ENCODE data around the gene SLK.

The SLK gene

GRCh38 chr10:103958996-103959395, 7.9 kb upstream of the SLK start:
- no peaks in the 10 kb centered on the region for H3K9me3 Mint-ChIP-seq
- no peaks in the 10 kb centered on the region for H3K4me1 Mint-ChIP-seq (ENCODE audit: low read depth)
- no peak overlapping the region for H3K4me3 Mint-ChIP-seq
- intact Hi-C loops (cut with micrococcal nuclease), result no loop called here
- H3K27me3 Mint-ChIP-seq, result no peaks in the 10 kb centered on the region
- H3K36me3 Mint-ChIP-seq (ENCODE audit: low read depth), result no peaks in the 10 kb centered on the region
- H3K27ac Mint-ChIP-seq, result no peak overlapping the region

- Mint-ChIP-seq H3K27me3 (no peaks in the 10 kb centered on the region), H3K4me1 (ENCODE audit: low read depth) (no peaks in the 10 kb centered on the region), H3K27ac (no peak overlapping the region), H3K36me3 (ENCODE audit: low read depth) (no peaks in the 10 kb centered on the region), H3K4me3 (no peak overlapping the region), H3K9me3 (no peaks in the 10 kb centered on the region)
- intact Hi-C loops (cut with micrococcal nuclease), result no loop called here
Measured at GRCh38 chr10:103960103-103960502, 6.8 kb upstream of the SLK start.

- Mint-ChIP-seq H3K27ac (peak overlapping the region; percentile 85), H3K27me3 (no peaks in the 10 kb centered on the region), H3K9me3 (no peaks in the 10 kb centered on the region), H3K36me3 (ENCODE audit: low read depth) (peaks cover 19% of the 10 kb centered on the region), H3K4me1 (ENCODE audit: low read depth) (peaks cover 34% of the 10 kb centered on the region), H3K4me3 (peak overlapping the region; percentile 97)
- intact Hi-C loops (cut with micrococcal nuclease), result loop anchor here (2.0 to 5.0 kb wide), 3 partner anchors 49 to 155 kb away; partner anchors contain the start of genes SFR1 and STN1
Measured at GRCh38 chr10:103967448-103968071, 620 bp downstream of the SLK start.

- Mint-ChIP-seq H3K9me3 (no peaks in the 10 kb centered on the region), H3K27me3 (no peaks in the 10 kb centered on the region), H3K36me3 (ENCODE audit: low read depth) (peaks cover 24% of the 10 kb centered on the region), H3K27ac (peak overlapping the region; percentile 2), H3K4me1 (ENCODE audit: low read depth) (peaks cover 38% of the 10 kb centered on the region), H3K4me3 (peak overlapping the region; percentile 90)
- intact Hi-C loops (cut with micrococcal nuclease), result loop anchor here (5.0 kb wide), 1 partner anchor 81 kb away; no protein-coding TSS in a partner anchor
Measured at GRCh38 chr10:103968441-103969391, 1.8 kb downstream of the SLK start.

GRCh38 chr10:103969436-103969835, 2.5 kb downstream of the SLK start:
- intact Hi-C loops (cut with micrococcal nuclease), result loop anchor here (5.0 kb wide), 1 partner anchor 82 kb away; no protein-coding TSS in a partner anchor
- Mint-ChIP-seq H3K9me3 (no peaks in the 10 kb centered on the region), H3K4me3 (peak overlapping the region; percentile 69), H3K36me3 (ENCODE audit: low read depth) (peaks cover 30% of the 10 kb centered on the region), H3K27ac (peak overlapping the region; percentile 2), H3K4me1 (ENCODE audit: low read depth) (peaks cover 43% of the 10 kb centered on the region), H3K27me3 (no peaks in the 10 kb centered on the region)

GRCh38 chr10:103969857-103970627, 3.1 kb downstream of the SLK start:
- intact Hi-C loops (cut with micrococcal nuclease), result loop anchor here (5.0 kb wide), 1 partner anchor 83 kb away; no protein-coding TSS in a partner anchor
- Mint-ChIP-seq H3K36me3 (ENCODE audit: low read depth) (peaks cover 34% of the 10 kb centered on the region), H3K27me3 (no peaks in the 10 kb centered on the region), H3K4me1 (ENCODE audit: low read depth) (peaks cover 47% of the 10 kb centered on the region), H3K4me3 (peak overlapping the region; percentile 69), H3K27ac (peak overlapping the region; percentile 2), H3K9me3 (no peaks in the 10 kb centered on the region)

- Mint-ChIP-seq H3K4me3 (no peak overlapping the region), H3K9me3 (no peaks in the 10 kb centered on the region), H3K36me3 (ENCODE audit: low read depth) (peaks cover 23% of the 10 kb centered on the region), H3K4me1 (ENCODE audit: low read depth) (peaks cover 40% of the 10 kb centered on the region), H3K27ac (no peak overlapping the region), H3K27me3 (no peaks in the 10 kb centered on the region)
- intact Hi-C loops (cut with micrococcal nuclease), result no loop called here
Measured at GRCh38 chr10:103975169-103975568, 8.2 kb downstream of the SLK start.

GRCh38 chr10:103977204-103977603, 10.3 kb downstream of the SLK start:
- Mint-ChIP-seq H3K9me3 (no peaks in the 10 kb centered on the region), H3K4me3 (no peak overlapping the region), H3K4me1 (ENCODE audit: low read depth) (peaks cover 48% of the 10 kb centered on the region), H3K36me3 (ENCODE audit: low read depth) (peaks cover 23% of the 10 kb centered on the region), H3K27ac (no peak overlapping the region), H3K27me3 (no peaks in the 10 kb centered on the region)
- intact Hi-C loops (cut with micrococcal nuclease), result no loop called here

DNA sequence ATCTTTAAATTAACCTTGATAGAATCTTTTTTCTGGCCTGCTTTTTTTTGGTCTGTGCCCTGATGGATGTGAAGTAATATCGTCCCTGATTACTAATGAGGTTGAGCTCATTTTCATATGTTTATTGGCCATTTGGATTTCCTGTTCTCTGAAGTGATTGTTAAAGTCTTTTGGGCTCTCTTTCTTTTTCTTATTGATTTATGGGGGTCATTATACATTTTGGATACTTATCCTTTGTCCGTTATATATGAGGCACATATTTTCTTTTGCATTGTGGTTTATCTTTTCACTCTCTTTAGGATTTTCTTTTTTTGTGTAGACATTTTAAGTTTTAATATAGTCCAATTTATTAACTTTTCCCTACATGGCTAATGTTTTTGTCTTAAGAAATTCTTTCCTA, 12.6 kb downstream of the SLK start:
- Mint-ChIP-seq H3K4me3 (no peak overlapping the region), H3K4me1 (ENCODE audit: low read depth) (peaks cover 54% of the 10 kb centered on the region), H3K27ac (no peak overlapping the region), H3K36me3 (ENCODE audit: low read depth) (peaks cover 9% of the 10 kb centered on the region), H3K27me3 (no peaks in the 10 kb centered on the region), H3K9me3 (no peaks in the 10 kb centered on the region)
- intact Hi-C loops (cut with micrococcal nuclease), result no loop called here

- H3K4me1 Mint-ChIP-seq (ENCODE audit: low read depth), result peaks cover 49% of the 10 kb centered on the region
- H3K36me3 Mint-ChIP-seq (ENCODE audit: low read depth), result peaks cover 1% of the 10 kb centered on the region
- H3K27me3 Mint-ChIP-seq, result no peaks in the 10 kb centered on the region
- no peak overlapping the region for H3K4me3 Mint-ChIP-seq
- no peaks in the 10 kb centered on the region for H3K9me3 Mint-ChIP-seq
- intact Hi-C loops (cut with micrococcal nuclease), result no loop called here
- no peak overlapping the region for H3K27ac Mint-ChIP-seq
Measured at GRCh38 chr10:103980288-103980906, 13.5 kb downstream of the SLK start.

DNA sequence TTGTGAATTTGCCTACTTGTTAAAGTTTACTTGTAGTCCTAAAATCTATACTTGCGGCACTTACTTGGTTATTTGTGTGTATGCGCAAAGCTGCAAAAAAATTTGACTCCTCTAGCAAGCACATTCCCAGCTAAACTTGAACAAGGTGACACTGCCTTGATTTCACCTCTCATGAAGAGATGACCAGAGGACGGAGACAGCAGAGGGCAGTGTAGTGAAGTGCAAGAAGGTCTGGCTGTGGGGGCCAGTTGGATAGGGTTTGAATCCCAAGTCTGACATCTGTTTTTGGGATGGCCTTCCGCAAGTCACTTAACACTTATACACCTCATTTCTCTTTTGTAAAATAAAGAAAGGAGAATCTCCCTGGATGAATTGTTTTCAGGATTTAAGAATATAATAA, 15.7 kb downstream of the SLK start:
- Mint-ChIP-seq H3K4me3 (no peak overlapping the region), H3K36me3 (ENCODE audit: low read depth) (no peaks in the 10 kb centered on the region), H3K4me1 (ENCODE audit: low read depth) (peaks cover 53% of the 10 kb centered on the region), H3K27ac (no peak overlapping the region), H3K27me3 (no peaks in the 10 kb centered on the region), H3K9me3 (no peaks in the 10 kb centered on the region)
- intact Hi-C loops (cut with micrococcal nuclease), result no loop called here

DNA sequence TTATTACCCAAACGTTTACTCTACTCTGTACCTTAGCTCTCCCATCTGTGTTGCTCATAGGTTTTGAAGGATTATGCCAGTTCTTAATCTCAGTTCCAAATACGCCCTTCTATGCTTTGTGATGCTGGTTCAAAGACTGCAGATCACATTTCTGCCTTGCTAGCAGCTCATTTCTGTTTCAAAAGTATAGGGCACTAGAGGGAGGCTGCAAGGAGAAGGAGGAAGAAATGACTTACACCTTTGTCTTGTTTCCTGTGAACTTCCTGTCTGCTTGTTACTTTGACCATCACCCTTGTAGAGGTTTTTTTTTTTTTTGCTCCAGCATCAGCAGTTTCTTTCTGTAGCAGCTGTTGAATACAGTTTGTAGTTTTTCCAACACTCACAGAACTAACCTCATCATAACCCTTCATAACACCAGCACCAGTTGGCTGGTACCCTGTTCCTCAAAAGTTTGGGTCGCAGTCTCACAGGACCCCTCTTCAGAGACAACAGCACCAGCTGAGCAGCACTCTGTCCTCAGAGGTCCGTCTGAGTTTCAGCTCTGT, 16.5 kb downstream of the SLK start:
- H3K27ac Mint-ChIP-seq, result no peak overlapping the region
- peaks cover 53% of the 10 kb centered on the region for H3K4me1 Mint-ChIP-seq (ENCODE audit: low read depth)
- no peaks in the 10 kb centered on the region for H3K9me3 Mint-ChIP-seq
- H3K4me3 Mint-ChIP-seq, result no peak overlapping the region
- no peaks in the 10 kb centered on the region for H3K36me3 Mint-ChIP-seq (ENCODE audit: low read depth)
- intact Hi-C loops (cut with micrococcal nuclease), result no loop called here
- no peaks in the 10 kb centered on the region for H3K27me3 Mint-ChIP-seq

DNA sequence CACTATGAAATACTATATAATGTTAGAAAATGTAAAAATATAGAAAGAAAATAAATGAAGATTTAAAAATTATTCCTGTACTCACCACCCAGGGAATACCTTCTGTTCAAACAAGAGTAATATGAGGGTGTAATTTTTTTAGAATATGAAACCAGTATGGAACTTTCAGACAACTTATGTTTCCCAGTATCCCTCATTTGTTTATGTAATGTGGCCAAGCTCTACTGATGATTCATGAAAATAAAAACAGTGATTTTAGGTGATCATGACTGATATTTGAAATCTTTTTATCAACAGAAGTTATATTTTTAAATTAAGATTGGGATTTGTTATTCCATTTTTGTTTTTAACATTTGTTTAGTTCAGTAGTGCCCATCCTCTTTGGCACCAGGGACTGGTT, 18.8 kb downstream of the SLK start:
- no peaks in the 10 kb centered on the region for H3K9me3 Mint-ChIP-seq

More for the DNA sequence above, 18.8 kb downstream of the SLK start:
- Mint-ChIP-seq H3K36me3 (ENCODE audit: low read depth) (peaks cover 5% of the 10 kb centered on the region), H3K4me3 (no peak overlapping the region), H3K27me3 (no peaks in the 10 kb centered on the region), H3K27ac (no peak overlapping the region), H3K4me1 (ENCODE audit: low read depth) (peaks cover 48% of the 10 kb centered on the region)
- intact Hi-C loops (cut with micrococcal nuclease), result no loop called here
